Left lung (tissue), 10 donors: Measurements from ENCODE around the gene LDHB. TPM values are rescaled to one million over a fixed set of nuclear protein-coding genes. Genes with fewer than 3 reads are reported as not detected.

Experiments
- ATAC-seq: fragments of 200-7000 bp; cut with Tn5 transposase; one replicate; pipeline ENCODE4 v1.9.1; 2020; ENCODE audit warnings: moderate library complexity
- DNase-seq, 4 donors: peaks; one replicate each; pipeline ENCODE4 v3.0.0-alpha.2; 2013 to 2020
- H3K27ac ChIP-seq, 2 donors: fragments of 200-600 bp; sonication (generic) in 1 of 2; one replicate each; pipeline versions ENCODE4 v1.5.0 to v1.8.0; 2020 to 2021
- H3K27me3 ChIP-seq, 2 donors: fragments of 200-600 bp; sonication (generic) in 1 of 2; one replicate each; pipeline versions ENCODE4 v1.5.0 to v1.8.0; 2020 to 2021
- H3K36me3 ChIP-seq, 2 donors: fragments of 200-600 bp; sonication (generic) in 1 of 2; one replicate each; pipeline versions ENCODE4 v1.5.0 to v1.8.0; 2020 to 2021
- H3K4me1 ChIP-seq, 2 donors: fragments of 200-600 bp; one replicate each; pipeline ENCODE4 v1.8.0; 2021
- H3K4me3 ChIP-seq, 2 donors: fragments of 200-600 bp; sonication (generic) in 1 of 2; one replicate each; pipeline versions ENCODE4 v1.5.0 to v1.8.0; 2020 to 2021; ENCODE audit warnings: mild to moderate bottlenecking in 1 of 2
- H3K9me3 ChIP-seq, 2 donors: fragments of 200-600 bp; sonication (generic) in 1 of 2; one replicate each; pipeline versions ENCODE4 v1.5.0 to v1.8.0; 2020 to 2021
- CTCF ChIP-seq, 2 donors: fragments of 200-600 bp; sonication (generic) in 1 of 2; IDR thresholded peaks; one replicate each; pipeline versions ENCODE4 v1.5.0 to v1.8.0; 2021; ENCODE audit warnings: antibody characterized with exemption in 2 of 2
- intact Hi-C, 2 donors: fragments of 100-400 bp; cut with DNase I; formaldehyde crosslinking; loops; one replicate each; pipeline versions ENCODE4 v1.11.2 to v1.14.2; 2022
- polyA plus RNA-seq, 6 donors: library from polyadenylated mRNA; unstranded; fragments of 120-200 nt; gene quantifications; one replicate each; pipeline ENCODE4 v1.2.1, GENCODE V29; 2013; ENCODE audit not compliant: insufficient read length in 6 of 6
- total RNA-seq, 2 donors: library from RNA; stranded (reverse); fragmentation: NEBNext Ultra II Directional; extraction: Animal tissue kit (Norgen Biotek cat#: 25700); gene quantifications; one replicate each; pipeline ENCODE4 v1.2.1, GENCODE V29; 2021
- donor health status: DM: no; HTN: yes; CAD: no.
- donor health status: DM: no; HTN: no; CAD: no.

Gene LDHB
- total and polyA plus RNA-seq, 8 donors: 512 to 1,016 (median 895) TPM

- DNase-seq (peak; percentile 43 to 56 (median 50)), ATAC-seq (peak; percentile 75)
- Histone ChIP-seq H3K4me1 (peaks cover 0 to 23% of the 10 kb centered on the region in 2 donors), H3K27me3 (no peaks in the 10 kb centered on the region), H3K9me3 (no peaks in the 10 kb centered on the region), H3K4me3 (peak overlapping the region; percentile 72 to 79), H3K27ac (peak overlapping the region; percentile 78 to 95), H3K36me3 (peaks cover 0 to 24% of the 10 kb centered on the region in 2 donors)
- no peak for TF ChIP-seq CTCF (IDR thresholded peaks at IDR 0.05)
- intact Hi-C loops: no loop called here
These were observed 727 bp downstream of the LDHB start for GRCh38 chr12:21656905-21657325.

GRCh38 chr12:21655591-21655990, 2.1 kb downstream of the LDHB start:
- H3K4me3 ChIP-seq: peak overlapping the region in 1 of 2 donors; percentile 79
- no peak for TF ChIP-seq CTCF (IDR thresholded peaks at IDR 0.05)
- H3K27me3 ChIP-seq: no peaks in the 10 kb centered on the region
- no peaks in the 10 kb centered on the region for H3K9me3 ChIP-seq
- intact Hi-C loops: no loop called here
- peaks cover 0 to 31% of the 10 kb centered on the region in 2 donors for H3K4me1 ChIP-seq
- H3K27ac ChIP-seq: no peak overlapping the region
- ATAC-seq (no peak), DNase-seq (no peak)
- H3K36me3 ChIP-seq: peaks cover 0 to 36% of the 10 kb centered on the region in 2 donors

- Histone ChIP-seq H3K9me3 (no peaks in the 10 kb centered on the region), H3K4me1 (peaks cover 0 to 27% of the 10 kb centered on the region in 2 donors), H3K4me3 (no peak overlapping the region), H3K36me3 (peaks cover 0 to 56% of the 10 kb centered on the region in 2 donors), H3K27me3 (no peaks in the 10 kb centered on the region), H3K27ac (no peak overlapping the region)
- DNase-seq (no peak), ATAC-seq (no peak)
- no peak for TF ChIP-seq CTCF (IDR thresholded peaks at IDR 0.05)
- intact Hi-C loops: no loop called here
These were observed 5.8 kb downstream of the LDHB start for GRCh38 chr12:21651821-21652220.

GRCh38 chr12:21650997-21651396, 6.6 kb downstream of the LDHB start:
- no peaks in the 10 kb centered on the region for H3K27me3 ChIP-seq
- H3K36me3 ChIP-seq: peaks cover 0 to 62% of the 10 kb centered on the region in 2 donors
- no peak overlapping the region for H3K27ac ChIP-seq
- no peaks in the 10 kb centered on the region for H3K9me3 ChIP-seq
- H3K4me1 ChIP-seq: peaks cover 0 to 20% of the 10 kb centered on the region in 2 donors
- TF ChIP-seq CTCF (IDR thresholded peaks at IDR 0.05): no peak
- ATAC-seq: no peak
- intact Hi-C loops: no loop called here
- DNase-seq: no peak
- no peak overlapping the region for H3K4me3 ChIP-seq

- intact Hi-C loops: no loop called here
- H3K36me3 ChIP-seq: peaks cover 0 to 69% of the 10 kb centered on the region in 2 donors
- no peak for DNase-seq
- ATAC-seq: no peak
- TF ChIP-seq CTCF (IDR thresholded peaks at IDR 0.05): no peak
- H3K27ac ChIP-seq: no peak overlapping the region
- H3K4me1 ChIP-seq: peaks cover 0 to 19% of the 10 kb centered on the region in 2 donors
- no peaks in the 10 kb centered on the region for H3K9me3 ChIP-seq
- H3K27me3 ChIP-seq: no peaks in the 10 kb centered on the region
- no peak overlapping the region for H3K4me3 ChIP-seq
These were observed 8.6 kb downstream of the LDHB start for GRCh38 chr12:21649034-21649433.
